Measurements from ENCODE around the gene COPA.

Gene COPA

GRCh38 chr1:160362168-160362957, 19.3 kb upstream of the COPA start:
- peak; percentile 86 for DNase-seq

DNA sequence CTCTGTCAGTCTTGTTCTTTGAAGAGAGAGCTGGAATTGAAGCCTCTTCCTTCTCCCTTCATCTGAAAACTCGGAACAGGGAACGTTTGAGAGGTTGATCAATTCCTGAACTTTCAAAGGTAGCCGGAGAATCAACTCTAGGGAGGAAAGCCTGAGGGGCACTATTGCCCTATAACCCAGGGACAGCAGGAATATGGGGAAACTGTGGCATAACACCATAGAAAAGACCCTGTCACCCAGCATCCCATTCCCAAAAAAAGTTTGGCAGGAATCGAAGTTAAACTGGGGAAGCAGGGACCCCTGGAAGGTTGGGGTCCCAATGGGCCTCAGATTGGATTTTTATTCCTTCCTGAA, 18.7 kb upstream of the COPA start:
- DNase-seq = no peak

DNA sequence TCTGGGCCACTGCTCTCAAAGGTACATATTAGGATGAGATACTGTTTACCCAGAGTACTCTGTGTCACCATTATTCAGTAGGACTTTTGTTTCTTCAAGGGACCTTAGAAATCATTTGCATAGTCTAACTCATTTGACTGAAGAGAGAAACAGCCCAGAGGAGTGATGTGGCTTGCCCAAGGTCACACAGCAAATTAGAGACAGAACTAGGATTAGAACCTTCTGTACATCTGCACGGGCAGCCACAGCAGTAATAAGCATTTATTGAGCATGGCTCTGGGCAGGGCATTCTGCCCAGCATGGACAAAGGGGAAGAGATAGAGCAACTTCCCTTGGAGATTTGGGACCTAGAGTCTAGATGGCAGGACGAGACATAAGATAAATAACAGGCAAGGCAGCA, 18.1 kb upstream of the COPA start:
- no peak for DNase-seq

- no peak for DNase-seq
Observed at GRCh38 chr1:160360227-160360695, 17.2 kb upstream of the COPA start.

GRCh38 chr1:160359559-160360226, 16.6 kb upstream of the COPA start:
- no peak for DNase-seq

- no peak for DNase-seq
Observed at GRCh38 chr1:160358073-160358472, 15.0 kb upstream of the COPA start.

GRCh38 chr1:160357286-160358002, 14.4 kb upstream of the COPA start:
- no peak for DNase-seq

- peak; percentile 59 for DNase-seq
Observed at GRCh38 chr1:160354388-160354985, 11.4 kb upstream of the COPA start.

DNA sequence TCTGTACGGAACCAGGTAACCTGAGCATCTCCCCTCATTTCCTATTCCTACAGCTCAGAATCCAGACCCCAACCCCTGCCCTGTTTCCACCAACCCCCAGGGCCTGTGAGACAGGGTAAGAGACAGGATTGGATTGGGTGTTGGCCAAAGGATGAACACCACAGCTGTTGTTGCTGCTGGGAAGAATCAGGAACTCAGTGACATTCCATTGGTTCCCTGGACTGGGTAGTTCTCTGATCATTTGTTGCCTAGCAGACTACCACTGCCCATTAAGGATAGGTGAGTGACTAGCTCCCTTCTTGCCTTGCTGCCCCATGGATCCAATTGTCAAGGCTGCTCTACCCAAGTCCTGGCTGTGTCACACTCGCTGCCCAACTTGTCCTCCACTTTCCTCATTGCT, 10.2 kb upstream of the COPA start:
- no peak for DNase-seq

DNA sequence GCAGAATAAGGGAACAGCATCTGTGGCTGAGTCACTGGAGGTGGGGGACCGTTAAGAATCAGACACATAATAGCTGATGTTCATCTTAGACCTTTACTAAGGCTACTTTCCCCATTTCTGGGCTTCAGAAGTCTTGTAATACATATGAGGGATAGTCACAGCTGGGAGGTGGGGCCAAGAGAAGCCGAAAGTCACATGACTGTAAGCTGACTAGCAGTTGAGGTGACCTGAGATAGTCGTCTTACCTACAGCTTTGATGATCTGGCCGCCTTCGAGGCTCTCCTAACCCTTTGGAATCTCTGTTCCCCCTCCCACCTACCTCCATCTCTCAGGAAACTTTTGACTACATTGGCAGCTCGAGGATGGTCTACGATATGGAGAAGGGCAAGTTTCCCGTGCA, 9.5 kb upstream of the COPA start:
- DNase-seq = no peak

DNA sequence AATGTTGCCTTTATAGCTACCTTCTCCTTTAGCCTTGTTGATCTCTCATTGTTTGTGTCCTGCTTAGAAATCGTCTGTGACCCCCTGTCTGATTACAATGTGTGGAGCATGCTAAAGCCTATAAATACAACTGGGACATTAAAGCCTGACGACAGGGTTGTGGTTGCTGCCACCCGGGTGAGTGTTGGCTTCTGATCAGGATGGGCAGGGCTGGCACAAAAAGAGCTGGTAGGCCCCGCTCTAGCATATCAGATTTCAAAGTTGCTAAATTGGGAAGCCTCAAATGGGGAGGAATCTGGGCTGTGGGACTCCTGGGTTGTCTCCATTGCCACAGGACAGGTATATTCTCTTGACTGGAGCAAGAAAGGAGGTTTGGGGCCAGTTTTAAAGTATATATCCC, 8.6 kb upstream of the COPA start:
- no peak for DNase-seq

- no peak for DNase-seq
Observed at GRCh38 chr1:160346958-160347357, 3.9 kb upstream of the COPA start.

DNA sequence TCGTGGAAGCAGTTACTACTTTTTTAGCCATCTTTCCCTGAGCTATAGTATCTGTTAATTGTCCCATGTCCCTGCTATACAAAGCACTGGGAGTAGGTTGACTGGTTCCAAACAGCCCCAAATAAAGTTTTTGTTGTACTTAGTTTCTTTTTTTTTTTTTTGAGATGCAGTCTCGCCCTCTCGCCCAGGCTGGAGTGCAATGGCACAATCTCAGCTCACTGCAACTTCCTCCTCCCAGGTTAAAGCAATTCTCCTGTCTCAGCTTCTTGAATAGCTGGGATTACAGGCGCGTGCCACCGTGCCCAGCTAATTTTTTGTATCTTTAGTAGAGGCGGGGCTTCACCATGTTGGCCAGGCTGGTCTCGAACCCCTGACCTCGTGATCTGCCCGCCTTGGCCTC, 3.4 kb upstream of the COPA start:
- DNase-seq = no peak

DNA sequence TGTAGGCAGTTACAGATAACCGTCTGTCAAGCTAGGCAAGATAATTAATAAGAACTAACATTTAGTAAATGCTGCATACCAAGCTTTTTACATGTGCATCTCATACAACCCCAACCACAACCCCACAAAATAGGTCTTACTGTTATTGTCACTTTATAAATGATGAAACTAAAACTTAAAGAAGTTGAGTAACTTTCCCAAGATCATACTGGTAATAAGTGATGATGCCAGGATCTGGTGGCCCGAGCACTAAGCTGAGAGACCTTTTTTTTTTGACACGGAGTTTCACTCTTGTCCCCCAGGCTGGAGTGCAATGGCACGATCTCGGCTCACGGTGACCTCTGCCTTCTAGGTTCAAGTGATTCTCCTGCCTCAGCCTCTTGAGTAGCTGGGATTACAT, 1.9 kb upstream of the COPA start:
- no peak for DNase-seq

GRCh38 chr1:160344241-160344640, 1.2 kb upstream of the COPA start:
- DNase-seq = no peak

DNA sequence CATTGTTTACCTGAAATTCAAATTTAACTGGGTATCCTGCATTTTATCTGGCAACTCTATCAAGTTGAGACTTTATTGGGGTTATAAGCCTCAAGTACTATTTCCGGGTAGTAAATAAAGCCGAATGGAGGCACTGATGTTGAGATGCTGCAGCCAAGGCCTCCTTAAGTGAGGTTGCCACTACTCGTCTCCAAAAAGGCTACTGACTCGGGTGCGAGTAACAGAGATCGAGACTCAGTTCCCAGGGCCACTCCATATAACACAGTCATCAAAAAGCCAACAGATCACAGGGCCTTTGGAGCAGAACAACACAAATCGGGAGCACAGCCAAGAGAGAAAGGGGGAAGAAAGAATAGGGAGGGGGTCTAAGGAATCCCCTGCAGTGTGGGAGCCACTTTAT, 524 bp downstream of the COPA start:
- no peak for DNase-seq

DNA sequence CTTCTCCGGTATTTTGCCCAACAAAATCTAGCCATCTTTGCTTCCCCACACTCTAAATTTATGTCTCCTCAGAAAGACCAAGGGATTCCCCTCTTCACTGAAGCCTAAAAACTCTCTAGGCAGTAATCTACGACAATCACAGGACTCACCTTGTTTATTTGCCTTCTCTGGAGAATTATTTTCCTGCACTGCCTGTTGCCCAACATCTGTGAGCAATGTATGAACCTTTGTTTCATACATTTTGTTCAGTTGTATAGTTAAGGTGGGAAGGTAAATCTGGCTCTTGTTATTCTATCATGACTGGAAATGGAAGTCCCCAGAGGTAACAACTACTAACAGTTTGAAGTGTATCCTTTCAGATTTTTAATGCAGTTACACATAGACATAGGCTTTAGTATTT, 2.2 kb downstream of the COPA start:
- no peak for DNase-seq

DNA sequence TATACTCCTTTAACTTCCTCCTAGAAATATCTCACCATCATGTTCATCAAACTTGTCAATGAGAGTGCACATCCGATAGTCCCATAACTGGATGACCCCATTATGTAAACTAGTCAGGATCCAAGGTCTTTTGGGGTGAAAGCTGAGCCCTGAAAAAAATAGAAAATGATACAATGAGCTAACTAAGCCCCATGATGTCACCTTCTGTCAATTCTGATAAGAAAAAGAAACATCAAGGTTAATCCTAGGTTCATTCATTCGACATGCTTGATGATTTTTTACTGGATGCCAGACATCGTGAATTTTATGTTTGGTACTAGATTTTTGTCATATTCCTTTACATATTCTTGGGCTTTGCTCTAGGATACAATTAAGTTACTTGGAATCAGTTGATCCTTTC, 2.9 kb downstream of the COPA start:
- no peak for DNase-seq

GRCh38 chr1:160338580-160338979, 4.5 kb downstream of the COPA start:
- no peak for DNase-seq

GRCh38 chr1:160332516-160332915, 10.5 kb downstream of the COPA start:
- DNase-seq = no peak

DNA sequence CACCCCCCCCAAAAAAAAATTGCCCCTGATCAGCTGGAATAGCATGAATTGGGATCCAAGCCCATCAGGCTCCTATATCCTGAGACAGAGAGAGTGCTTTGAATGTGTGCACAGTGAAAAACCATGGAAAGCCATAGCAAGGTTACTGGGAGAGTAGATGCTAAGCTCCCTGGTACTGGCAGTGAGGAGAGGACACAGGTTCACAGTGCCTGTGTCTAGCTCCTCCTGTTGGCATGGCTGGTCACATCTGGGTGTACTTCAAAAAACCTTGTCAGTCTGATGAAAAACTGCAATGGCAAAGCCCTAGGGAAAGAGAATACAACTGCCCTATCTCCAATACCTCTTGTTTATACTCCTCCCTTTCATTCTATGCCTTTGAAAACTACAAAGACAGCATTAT, 12.9 kb downstream of the COPA start:
- DNase-seq = no peak

GRCh38 chr1:160328184-160328583, 14.9 kb downstream of the COPA start:
- DNase-seq = peak; percentile 92

DNA sequence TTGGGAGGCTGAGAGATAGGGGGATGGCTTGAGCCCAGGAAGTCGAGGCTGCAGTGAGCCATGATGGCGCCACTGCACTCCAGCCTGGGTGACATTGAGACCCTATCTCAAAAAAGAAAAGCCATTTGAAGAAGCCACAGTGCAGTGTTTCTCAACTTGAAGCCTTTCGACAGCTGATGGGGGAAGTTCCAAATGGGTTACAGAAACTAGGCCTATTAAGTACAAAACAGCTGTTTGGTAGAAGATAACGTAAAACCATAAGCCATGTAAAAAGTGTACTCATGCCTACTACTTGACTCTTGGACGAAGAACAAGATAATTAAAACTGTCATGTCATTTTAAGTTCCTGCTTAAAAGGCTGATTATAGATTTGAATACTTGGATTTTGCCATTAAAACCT, 16.6 kb downstream of the COPA start:
- DNase-seq = no peak

GRCh38 chr1:160325252-160325651, 17.8 kb downstream of the COPA start:
- no peak for DNase-seq
